H9 (cell line): ENCODE data around the gene SLC35B2. TPM values are rescaled to one million over a fixed set of nuclear protein-coding genes. Genes with fewer than 3 reads are reported as not detected.

Source experiments
- DNase-seq: peaks from one replicate; pipeline ENCODE4 v3.0.0-alpha.2; 2017
- H2AFZ ChIP-seq: one replicate; pipeline ENCODE4 v1.6.1; 2013; ENCODE audit warnings: mild to moderate bottlenecking, low read length, control low read depth, moderate library complexity
- H2AK5ac ChIP-seq: 2 replicates; pipeline ENCODE4 v1.6.1; 2013; ENCODE audit warnings: low read length, control low read depth, mixed read lengths; ENCODE audit not compliant: insufficient read length
- H2BK120ac ChIP-seq: one replicate; pipeline ENCODE4 v1.6.1; 2013; ENCODE audit warnings: low read depth, mild to moderate bottlenecking, low read length, control low read depth, inconsistent platforms; ENCODE audit not compliant: poor library complexity, severe bottlenecking
- H2BK12ac ChIP-seq: 2 replicates; pipeline ENCODE4 v1.6.1; 2013; ENCODE audit warnings: low read length, control low read depth, mixed read lengths, low read depth; ENCODE audit not compliant: insufficient read length
- H2BK15ac ChIP-seq: 2 replicates; pipeline ENCODE4 v1.6.1; 2013; ENCODE audit warnings: low read depth, low read length, control low read depth
- H2BK20ac ChIP-seq: one replicate; pipeline ENCODE4 v1.6.1; 2013; ENCODE audit warnings: low read depth, mild to moderate bottlenecking, low read length, control low read depth, inconsistent platforms; ENCODE audit not compliant: poor library complexity, severe bottlenecking
- H2BK5ac ChIP-seq: 2 replicates; pipeline ENCODE4 v1.6.1; 2013; ENCODE audit warnings: low read length, control low read depth, mixed read lengths; ENCODE audit not compliant: insufficient read length
- H3K14ac ChIP-seq: 2 replicates; pipeline ENCODE4 v1.6.1; 2013; ENCODE audit warnings: low read length, control low read depth; ENCODE audit not compliant: insufficient read depth
- H3K18ac ChIP-seq: 2 replicates; pipeline ENCODE4 v1.6.1; 2013; ENCODE audit warnings: low read depth, mild to moderate bottlenecking, mixed read lengths, low read length, control low read depth; ENCODE audit not compliant: insufficient read length
- H3K23ac ChIP-seq: 2 replicates; pipeline ENCODE4 v1.6.1; 2013; ENCODE audit warnings: low read length, control low read depth, mixed read lengths, low read depth; ENCODE audit not compliant: insufficient read length
- H3K23me2 ChIP-seq: 2 replicates; pipeline ENCODE4 v1.6.1; 2013; ENCODE audit warnings: low read depth, mild to moderate bottlenecking, mixed read lengths, low read length, control low read depth; ENCODE audit not compliant: insufficient read length, poor library complexity, severe bottlenecking
- H3K27ac ChIP-seq: 2 replicates; pipeline ENCODE4 v1.5.1; 2013; ENCODE audit warnings: low read length, control low read depth, mixed read lengths, low read depth; ENCODE audit not compliant: insufficient read length
- H3K27me3 ChIP-seq: 2 replicates; pipeline ENCODE4 v1.6.1; 2013; ENCODE audit warnings: low read length, control low read depth, inconsistent platforms; ENCODE audit not compliant: insufficient read depth
- H3K4ac ChIP-seq: 2 replicates; pipeline ENCODE4 v1.6.1; 2013; ENCODE audit warnings: low read depth, mild to moderate bottlenecking, control low read depth, inconsistent platforms, low read length, moderate library complexity
- H3K4me1 ChIP-seq: 2 replicates; pipeline ENCODE4 v1.6.1; 2013; ENCODE audit warnings: low read length, control low read depth, inconsistent platforms; ENCODE audit not compliant: insufficient read depth
- H3K4me2 ChIP-seq: 2 replicates; pipeline ENCODE4 v1.6.1; 2013; ENCODE audit warnings: low read length, control low read depth, mixed read lengths; ENCODE audit not compliant: insufficient read length, insufficient read depth
- H3K56ac ChIP-seq: 2 replicates; pipeline ENCODE4 v1.6.1; 2013; ENCODE audit warnings: low read depth, mild to moderate bottlenecking, mixed read lengths, low read length, control low read depth; ENCODE audit not compliant: insufficient read length
- H3K79me1 ChIP-seq: 2 replicates; pipeline ENCODE4 v1.6.1; 2013; ENCODE audit warnings: low read depth, mild to moderate bottlenecking, moderate library complexity, low read length, control low read depth, inconsistent platforms; ENCODE audit not compliant: insufficient read depth, poor library complexity, severe bottlenecking
- H3K79me2 ChIP-seq: 2 replicates; pipeline ENCODE4 v1.6.1; 2013; ENCODE audit warnings: low read length, control low read depth, inconsistent platforms; ENCODE audit not compliant: insufficient read depth
- H3K9ac ChIP-seq: 2 replicates; pipeline ENCODE4 v1.6.1; 2013; ENCODE audit warnings: low read length, control low read depth, mixed read lengths; ENCODE audit not compliant: insufficient read length; ENCODE audit errors: extremely low read depth
- H3K9me3 ChIP-seq: one replicate; pipeline ENCODE4 v1.6.1; 2013; ENCODE audit warnings: low read depth, low read length, inconsistent platforms; ENCODE audit not compliant: control insufficient read depth
- H3T11ph ChIP-seq: one replicate; pipeline ENCODE4 v1.6.1; 2013; ENCODE audit warnings: mild to moderate bottlenecking, low read length, control low read depth, inconsistent platforms
- H4K20me1 ChIP-seq: one replicate; pipeline ENCODE4 v1.6.1; 2013; ENCODE audit not compliant: control insufficient read depth, insufficient read length, insufficient read depth
- H4K5ac ChIP-seq: 2 replicates; pipeline ENCODE4 v1.6.1; 2013; ENCODE audit warnings: low read depth, mild to moderate bottlenecking, mixed read lengths, low read length, control low read depth; ENCODE audit not compliant: insufficient read length
- H4K8ac ChIP-seq: replicated peaks from 2 replicates; pipeline ENCODE4 v1.6.1; 2013; ENCODE audit warnings: low read length, control low read depth, mixed read lengths, low read depth; ENCODE audit not compliant: insufficient read length
- H4K91ac ChIP-seq: 2 replicates; pipeline ENCODE4 v1.6.1; 2013; ENCODE audit warnings: low read depth, mild to moderate bottlenecking, moderate library complexity, mixed read lengths, low read length, control low read depth; ENCODE audit not compliant: insufficient read length
- H3K27ac Mint-ChIP-seq, 3 experiments: 2 replicates in 2 of 3; 3 replicates in 1 of 3; pipeline ENCODE4 v1.8.0; 2020 to 2021; ENCODE audit warnings: mixed read lengths in 3 of 3, mild to moderate bottlenecking in 1 of 3, moderate library complexity in 1 of 3
- H3K27me3 Mint-ChIP-seq: 2 replicates; pipeline ENCODE4 v1.8.0; 2021; ENCODE audit warnings: low read depth, mild to moderate bottlenecking, moderate library complexity, mixed read lengths
- H3K36me3 Mint-ChIP-seq, 3 experiments: 2 replicates in 2 of 3; 3 replicates in 1 of 3; pipeline ENCODE4 v1.8.0; 2020 to 2021; ENCODE audit warnings: low read depth in 3 of 3, mixed read lengths in 3 of 3; ENCODE audit not compliant: insufficient read depth in 1 of 3
- H3K4me1 Mint-ChIP-seq, 2 experiments: 2 replicates each; pipeline ENCODE4 v1.8.0; 2020; ENCODE audit warnings: mixed read lengths in 2 of 2
- H3K4me3 Mint-ChIP-seq, 2 experiments: 2 replicates in 1 of 2; 3 replicates in 1 of 2; pipeline ENCODE4 v1.8.0; 2020 to 2021; ENCODE audit warnings: mild to moderate bottlenecking in 2 of 2, mixed read lengths in 2 of 2, moderate library complexity in 1 of 2
- H3K9me3 Mint-ChIP-seq, 2 experiments: 2 replicates in 1 of 2; 3 replicates in 1 of 2; pipeline ENCODE4 v1.8.0; 2020; ENCODE audit warnings: mild to moderate bottlenecking in 2 of 2, mixed read lengths in 2 of 2, moderate library complexity in 1 of 2
- CTCF ChIP-seq: fragments of 200-600 bp; sonication (generic); conservative IDR thresholded peaks from 3 replicates; pipeline ENCODE4 v1.8.0; 2021; ENCODE audit warnings: antibody characterized with exemption, mild to moderate bottlenecking
- WGBS: extraction: QIAGEN DNeasy Blood & Tissue Kit; methylation state at CpG from one replicate; pipeline ENCODE4 v1.1.7; 2013; ENCODE audit warnings: missing lambda C conversion rate, low lambda C conversion rate, mixed read lengths; ENCODE audit not compliant: insufficient read length; ENCODE audit errors: extremely low coverage; 5-methylcytosine and 5-hydroxymethylcytosine counted together
- total RNA-seq: library from RNA; stranded (reverse); gene quantifications from 2 replicates; pipeline ENCODE4 v1.2.1, GENCODE V29; 2021

SLC35B2 gene
- total RNA-seq, 1 experiment from 2014 or later: 34.5 TPM

DNA sequence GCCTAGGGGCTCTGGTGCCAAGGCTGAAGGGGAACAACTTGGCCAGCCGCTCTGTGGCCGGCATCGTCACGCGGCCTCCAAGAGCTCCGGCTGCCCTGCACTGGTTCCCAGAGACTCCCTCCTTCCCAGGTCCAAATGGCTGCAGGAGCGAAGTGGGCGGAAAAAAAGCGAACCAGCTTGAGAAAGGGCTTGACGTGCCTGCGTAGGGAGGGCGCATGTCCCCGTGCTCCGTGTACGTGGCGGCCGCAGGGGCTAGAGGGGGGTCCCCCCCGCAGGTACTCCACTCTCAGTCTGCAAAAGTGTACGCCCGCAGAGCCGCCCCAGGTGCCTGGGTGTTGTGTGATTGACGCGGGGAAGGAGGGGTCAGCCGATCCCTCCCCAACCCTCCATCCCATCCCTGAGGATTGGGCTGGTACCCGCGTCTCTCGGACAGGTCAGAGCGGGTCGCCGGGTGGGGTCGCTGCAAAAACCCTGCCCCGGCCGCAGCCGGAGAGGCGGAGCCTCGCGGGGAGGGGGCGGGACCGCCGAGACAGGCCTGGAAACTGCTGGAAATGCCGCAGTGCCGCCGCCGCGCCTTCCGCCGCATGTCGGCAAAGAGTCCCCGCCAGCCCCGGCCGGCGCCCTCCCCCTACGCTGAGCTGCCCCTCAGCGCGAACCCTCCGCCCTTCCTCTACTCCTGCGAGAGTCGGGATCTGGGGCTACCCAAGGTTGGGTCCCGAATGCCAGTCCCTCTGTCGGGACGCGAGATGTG is 11.2 kb downstream of the SLC35B2 start:
- H3K9ac ChIP-seq: peak overlapping the region; percentile 77
- H3K4me2 ChIP-seq: peak overlapping the region; percentile 76
- H3K4ac ChIP-seq: no peak overlapping the region
- no peak overlapping the region for H3K56ac ChIP-seq
- no peaks in the 10 kb centered on the region for H3K27me3 ChIP-seq
- H3K4me1 ChIP-seq: peaks cover 12% of the 10 kb centered on the region; the same call in 1 of the 2 replicates
- H2AFZ ChIP-seq: no peak overlapping the region
- H3K14ac ChIP-seq: peak overlapping the region; percentile 79
- H4K5ac ChIP-seq: no peak overlapping the region
- H3K23me2 ChIP-seq: peaks cover 10% of the 10 kb centered on the region
- no peaks in the 10 kb centered on the region for H4K20me1 ChIP-seq
- whole genome bisulfite sequencing: no CpG with 5 or more reads among the region's 62 CpGs
- Mint-ChIP-seq H3K4me1 (peaks cover 30 to 38% of the 10 kb centered on the region in 2 experiments), H3K36me3 (peaks cover 37 to 43% (median 41%) of the 10 kb centered on the region in 3 experiments), H3K27ac (peak overlapping the region; percentile 96 to 100 (median 98)), H3K27me3 (peaks cover 15% of the 10 kb centered on the region), H3K9me3 (peaks cover 3 to 4% of the 10 kb centered on the region in 2 experiments; a peak in 3 of 5 replicates), H3K4me3 (peak overlapping the region; percentile 99 to 100)
- no peak overlapping the region for H3T11ph ChIP-seq
- no peak overlapping the region for H2BK20ac ChIP-seq
- peak; percentile 99 for DNase-seq
- no peaks in the 10 kb centered on the region for H3K9me3 ChIP-seq
- H3K79me1 ChIP-seq: no peaks in the 10 kb centered on the region
- H4K8ac ChIP-seq: no peak overlapping the region
- no peak overlapping the region for H4K91ac ChIP-seq
- H2BK5ac ChIP-seq: no peak overlapping the region
- H3K79me2 ChIP-seq: peaks cover 27% of the 10 kb centered on the region
- H3K23ac ChIP-seq: no peak overlapping the region
- H3K27ac ChIP-seq: no peak overlapping the region
- peak overlapping the region; percentile 86 for H3K18ac ChIP-seq
- H2BK15ac ChIP-seq: no peak overlapping the region
- peak; percentile 55 for TF ChIP-seq CTCF
- H2AK5ac ChIP-seq: no peak overlapping the region
- no peak overlapping the region for H2BK12ac ChIP-seq
- H2BK120ac ChIP-seq: no peak overlapping the region
